A673 (cell line): ENCODE data around the gene ACCS. TPM values are rescaled to one million over a fixed set of nuclear protein-coding genes. Genes with fewer than 3 reads are reported as not detected.

ENCODE experiments used
- BruUV-seq: library from RNA; stranded (reverse); fragments of 400-500 nt; replicated peaks from 2 replicates; lab custom pipeline; 2021; lab: Mats Ljungman, UMichigan
- CTCF ChIA-PET: fragments of 300-600 bp; sonication (Branson Sonifier 250); formaldehyde crosslinking; loops from one replicate; lab custom pipeline; 2022; ENCODE audit warnings: antibody characterized with exemption; lab: Charles Lee
- POLR2A ChIA-PET: fragments of 300-600 bp; sonication (Branson Sonifier 250); formaldehyde crosslinking; loops from one replicate; lab custom pipeline; 2022; ENCODE audit warnings: antibody characterized with exemption; ENCODE audit not compliant: low non-redundant PET; lab: Charles Lee
- DNase-seq: peaks from one replicate; pipeline ENCODE4 v3.0.0-alpha.2; 2015; ENCODE audit warnings: low spot score
- H3K27ac ChIP-seq: fragments of 200-600 bp; sonication (generic); 2 replicates; pipeline ENCODE4 v1.5.1; 2016; ENCODE audit warnings: mixed run types, low read depth, mild to moderate bottlenecking, mixed read lengths, antibody characterized with exemption, low read length; ENCODE audit not compliant: poor library complexity, severe bottlenecking
- H3K27me3 ChIP-seq: fragments of 200-600 bp; sonication (generic); replicated peaks from 2 replicates; pipeline ENCODE4 v1.6.1; 2017; ENCODE audit warnings: mixed run types, low read depth, mild to moderate bottlenecking, mixed read lengths, antibody characterized with exemption, low read length; ENCODE audit not compliant: insufficient read depth, poor library complexity
- H3K36me3 ChIP-seq: fragments of 200-600 bp; sonication (generic); 2 replicates; pipeline ENCODE4 v1.6.1; 2016; ENCODE audit warnings: mixed run types, mild to moderate bottlenecking, mixed read lengths, antibody characterized with exemption, low read length; ENCODE audit not compliant: insufficient read depth, poor library complexity, severe bottlenecking
- H3K4me1 ChIP-seq: fragments of 200-600 bp; sonication (generic); 2 replicates; pipeline ENCODE4 v1.6.1; 2017; ENCODE audit warnings: mixed run types, mild to moderate bottlenecking, mixed read lengths, antibody characterized with exemption, low read length; ENCODE audit not compliant: insufficient read depth, poor library complexity, severe bottlenecking
- H3K4me3 ChIP-seq: fragments of 200-600 bp; sonication (generic); 2 replicates; pipeline ENCODE4 v1.5.1; 2016; ENCODE audit warnings: low read depth, mixed run types, mild to moderate bottlenecking, mixed read lengths, low read length; ENCODE audit not compliant: poor library complexity, severe bottlenecking
- H3K9me3 ChIP-seq: fragments of 200-600 bp; sonication (generic); 2 replicates; pipeline ENCODE4 v1.6.1; 2016; ENCODE audit warnings: mixed run types, low read depth, mild to moderate bottlenecking, mixed read lengths, antibody characterized with exemption, low read length; ENCODE audit not compliant: poor library complexity, severe bottlenecking
- CTCF ChIP-seq: fragments of 300-800, 200-600 bp; sonication (generic); conservative IDR thresholded peaks from 2 replicates; pipeline ENCODE4 v1.5.1; 2017; ENCODE audit warnings: low read depth, mild to moderate bottlenecking, antibody characterized with exemption, low read length, moderate library complexity, mixed read lengths
- EZH2 ChIP-seq: fragments of 200-600 bp; sonication (generic); IDR thresholded peaks from 2 replicates; pipeline ENCODE4 v1.6.1; 2017; ENCODE audit warnings: borderline replicate concordance, low read depth, mild to moderate bottlenecking, mixed read lengths, antibody characterized with exemption, low read length; ENCODE audit not compliant: poor library complexity, severe bottlenecking
- intact Hi-C: fragments of 100-400 bp; cut with micrococcal nuclease; formaldehyde crosslinking; loops from one replicate; pipeline ENCODE4 v1.10.0; 2022; ENCODE audit not compliant: unreplicated experiment
- total RNA-seq: library from RNA; stranded (reverse); gene quantifications from 2 replicates; pipeline ENCODE4 v1.2.3, GENCODE V29; 2021

ACCS gene
- total RNA-seq, 1 experiment from 2014 or later, result 28.4 TPM

- no TSS peak for BruUV-seq
These were observed 64.7 kb downstream of the ACCS start for GRCh38 chr11:44130751-44131150.

GRCh38 chr11:44133335-44133946 is 67.4 kb downstream of the ACCS start:
- Histone ChIP-seq H3K27me3 (no peaks in the 10 kb centered on the region), H3K36me3 (peaks cover 22% of the 10 kb centered on the region), H3K27ac (peak overlapping the region; percentile 49), H3K4me1 (peaks cover 68% of the 10 kb centered on the region), H3K9me3 (no peaks in the 10 kb centered on the region), H3K4me3 (no peak overlapping the region)
- intact Hi-C loops, result loop anchor here (1.0 kb wide), 3 partner anchors 177 to 405 kb away; partner anchors contain the start of gene ALX4
- DNase-seq, result peak; percentile 91
- ChIA-PET CTCF (interaction anchor here (0.6 to 1.4 kb wide), 19 partner anchors 10 to 793 kb away, joined by 3 to 11 read pairs (median 4); no protein-coding TSS in a partner anchor), POLR2A (no interaction called here)
- TF ChIP-seq EZH2, result no peak
- TF ChIP-seq CTCF, result peak; percentile 99
- BruUV-seq, result no TSS peak

More at GRCh38 chr11:44130751-44131150, 64.7 kb downstream of the ACCS start:
- peak; percentile 73 for DNase-seq
- H3K4me1 ChIP-seq, result peaks cover 41% of the 10 kb centered on the region
- H3K9me3 ChIP-seq, result no peaks in the 10 kb centered on the region
- no peak overlapping the region for H3K4me3 ChIP-seq
- ChIA-PET CTCF (no interaction called here), POLR2A (no interaction called here)
- H3K36me3 ChIP-seq, result peaks cover 48% of the 10 kb centered on the region
- peak overlapping the region; percentile 21 for H3K27ac ChIP-seq
- intact Hi-C loops, result no loop called here
- no peaks in the 10 kb centered on the region for H3K27me3 ChIP-seq
- TF ChIP-seq EZH2 (no peak), CTCF (0 out of 2 replicates have a peak, but pooled peaks have one; percentile 10)

Other genes with a start within 250 kb of the ACCS start
- gene ALKBH3, start 185.4 kb upstream of the ACCS start, total RNA-seq, result 94.4 and 96.6 TPM in 2 replicates
- gene C11orf96, start 123.6 kb upstream of the ACCS start, total RNA-seq, result 1.1 and 1.5 TPM in 2 replicates
- gene ACCSL, start 18.3 kb upstream of the ACCS start, total RNA-seq, result not detected in 2 replicates
- gene EXT2, start 29.4 kb downstream of the ACCS start, total RNA-seq, result 123 and 128 TPM in 2 replicates
- 135 TPM in 2 replicates for gene ALX4, start 243.9 kb downstream of the ACCS start, total RNA-seq